Hippocampal formation (tissue), 2 donors: ENCODE measurements around the gene GRB10.
"Not testable (repeated sequence)": the region's sequence is repeated elsewhere in the genome, so short reads cannot be mapped to it uniquely, and the experiment has no call there.

Experiments used
- DNase-seq, 2 donors: peaks; one replicate each; lab custom pipeline; 2025; lab: John Stamatoyannopoulos, UW

GRB10 gene

GRCh38 chr7:50745336-50745735 is 37.4 kb downstream of the GRB10 start:
- DNase-seq = no peak

DNA sequence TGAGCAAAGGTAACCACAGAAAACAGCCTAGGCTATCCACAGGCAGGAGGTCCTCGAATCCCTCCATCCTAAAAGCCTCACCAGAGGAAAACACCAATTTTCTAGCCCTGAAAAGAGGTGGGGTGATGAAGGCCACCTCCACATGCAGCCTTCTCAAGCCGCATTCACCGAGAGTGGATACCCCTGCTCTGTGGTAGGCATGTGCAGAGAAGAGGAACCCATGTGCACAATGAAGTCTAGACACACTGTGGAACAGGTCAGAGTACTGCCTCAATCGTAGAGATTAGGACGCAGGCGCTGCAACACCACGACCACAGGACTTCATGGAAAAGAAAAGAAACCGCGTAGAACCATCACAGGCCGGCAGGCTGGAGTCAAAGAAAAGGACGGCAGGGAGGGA is 38.8 kb downstream of the GRB10 start:
- DNase-seq = no peak

DNA sequence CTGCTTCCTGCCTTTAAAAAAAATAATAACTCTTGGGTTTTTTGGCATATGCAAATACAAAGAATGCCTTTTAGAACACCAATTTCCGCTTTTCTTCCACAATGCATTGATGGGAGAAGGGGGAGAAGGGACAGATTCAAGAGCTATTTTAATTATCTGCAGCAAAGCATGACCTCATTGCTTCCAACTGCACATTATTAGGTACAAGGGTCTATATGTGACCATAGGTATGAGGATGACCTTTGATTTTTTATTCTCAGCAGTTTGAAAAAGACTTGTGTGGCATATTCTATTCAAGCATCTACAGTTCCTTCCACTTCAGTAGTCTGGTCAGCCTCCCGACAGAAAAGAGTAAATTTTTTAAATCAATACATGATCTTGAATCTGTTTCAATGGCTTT is 39.7 kb downstream of the GRB10 start:
- no peak for DNase-seq

- DNase-seq = no peak
Measured at GRCh38 chr7:50742401-50742800, 40.3 kb downstream of the GRB10 start.

DNA sequence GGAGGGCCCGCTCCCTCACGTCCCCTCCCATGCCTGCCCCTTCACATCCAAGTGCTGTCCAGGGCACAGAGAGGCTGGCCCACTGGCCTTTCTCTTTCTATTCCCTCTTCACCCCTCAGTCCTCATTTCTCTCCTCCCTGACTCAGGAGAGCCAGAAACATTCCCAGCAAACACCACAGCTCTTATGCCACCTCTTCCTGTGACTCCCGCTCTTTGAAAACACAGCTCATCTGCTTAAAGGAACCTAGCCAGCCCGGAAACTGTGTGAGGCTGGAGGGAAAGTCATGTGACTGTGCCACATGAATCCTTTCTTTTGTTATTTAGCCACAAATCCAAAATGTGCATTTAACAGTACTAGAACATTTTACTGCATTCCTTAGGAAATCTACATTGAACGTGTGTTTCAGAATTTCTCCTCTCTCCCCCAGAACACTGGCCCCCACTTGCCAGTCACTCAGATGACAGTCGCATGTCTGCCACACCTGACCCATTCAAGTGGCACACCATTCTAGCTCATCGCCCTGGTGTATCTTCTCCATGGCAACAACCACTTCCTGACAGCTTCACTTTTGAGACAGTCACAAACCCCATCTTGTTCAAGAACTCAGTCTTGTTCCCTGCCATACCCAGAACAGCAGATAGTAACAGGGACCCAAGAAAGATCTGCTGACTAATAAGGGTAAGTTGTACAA is 42.8 kb downstream of the GRB10 start:
- no peak for DNase-seq

DNA sequence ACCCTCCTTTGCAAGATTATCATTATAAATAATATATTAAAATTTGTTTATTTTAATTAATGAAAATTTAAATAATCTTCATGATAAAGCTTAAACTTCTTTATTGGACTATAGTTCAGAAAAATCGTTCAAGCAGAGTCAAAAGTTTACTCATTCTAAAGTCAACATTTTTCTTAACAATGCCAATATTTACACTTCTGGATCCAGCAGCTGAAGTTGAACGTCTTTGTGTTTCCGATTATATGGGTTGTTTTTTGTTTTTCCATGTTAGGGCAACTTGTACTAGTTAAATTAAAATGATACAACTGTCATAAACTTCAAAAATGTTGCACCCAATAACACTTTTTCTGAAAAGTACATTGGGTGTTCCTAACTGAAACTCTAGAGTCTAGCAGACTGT is 43.8 kb downstream of the GRB10 start:
- DNase-seq = no peak

DNA sequence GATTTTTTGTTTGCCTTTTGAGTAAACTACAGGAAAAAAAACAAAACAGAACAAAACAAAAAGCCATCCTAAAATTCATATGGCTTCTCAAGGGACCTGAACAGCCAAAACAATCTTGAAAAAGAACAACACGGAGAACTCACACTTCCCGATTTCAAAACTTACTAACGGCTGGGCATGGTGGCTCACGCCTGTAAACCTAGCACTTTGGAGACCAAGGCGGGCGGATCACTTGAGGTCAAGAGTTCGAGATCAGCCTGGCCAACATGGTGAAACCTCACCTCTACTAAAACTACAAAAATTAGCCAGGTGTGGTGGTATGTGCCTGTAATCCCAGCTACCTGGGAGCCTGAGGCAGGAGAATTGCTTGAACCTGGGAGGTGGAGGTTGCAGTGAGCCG is 46.9 kb downstream of the GRB10 start:
- not testable (repeated sequence) for DNase-seq

DNA sequence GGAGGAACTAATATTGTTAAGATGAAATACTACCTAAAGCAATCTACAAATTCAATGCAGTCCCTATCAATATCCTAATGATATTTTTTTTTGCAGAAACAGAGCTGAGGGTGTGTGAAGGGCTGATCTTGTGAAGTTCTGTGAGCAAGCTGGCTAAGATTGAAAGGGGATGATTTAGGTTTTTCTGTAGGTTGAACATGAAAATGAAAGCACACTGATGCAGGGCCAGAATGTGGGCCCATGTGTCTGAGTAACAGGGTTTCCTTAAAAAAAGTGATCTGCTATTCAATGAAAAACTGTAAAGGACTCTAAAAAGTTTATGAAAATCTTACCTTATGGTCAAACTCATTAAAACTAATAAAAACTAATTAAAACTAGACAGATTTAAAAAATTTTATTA is 47.4 kb downstream of the GRB10 start:
- no peak for DNase-seq

GRCh38 chr7:50734246-50734645 is 48.5 kb downstream of the GRB10 start:
- DNase-seq = no peak

GRCh38 chr7:50733552-50733951 is 49.1 kb downstream of the GRB10 start:
- DNase-seq = no peak

- DNase-seq = no peak
Measured at GRCh38 chr7:50731703-50732582, 50.8 kb downstream of the GRB10 start.

DNA sequence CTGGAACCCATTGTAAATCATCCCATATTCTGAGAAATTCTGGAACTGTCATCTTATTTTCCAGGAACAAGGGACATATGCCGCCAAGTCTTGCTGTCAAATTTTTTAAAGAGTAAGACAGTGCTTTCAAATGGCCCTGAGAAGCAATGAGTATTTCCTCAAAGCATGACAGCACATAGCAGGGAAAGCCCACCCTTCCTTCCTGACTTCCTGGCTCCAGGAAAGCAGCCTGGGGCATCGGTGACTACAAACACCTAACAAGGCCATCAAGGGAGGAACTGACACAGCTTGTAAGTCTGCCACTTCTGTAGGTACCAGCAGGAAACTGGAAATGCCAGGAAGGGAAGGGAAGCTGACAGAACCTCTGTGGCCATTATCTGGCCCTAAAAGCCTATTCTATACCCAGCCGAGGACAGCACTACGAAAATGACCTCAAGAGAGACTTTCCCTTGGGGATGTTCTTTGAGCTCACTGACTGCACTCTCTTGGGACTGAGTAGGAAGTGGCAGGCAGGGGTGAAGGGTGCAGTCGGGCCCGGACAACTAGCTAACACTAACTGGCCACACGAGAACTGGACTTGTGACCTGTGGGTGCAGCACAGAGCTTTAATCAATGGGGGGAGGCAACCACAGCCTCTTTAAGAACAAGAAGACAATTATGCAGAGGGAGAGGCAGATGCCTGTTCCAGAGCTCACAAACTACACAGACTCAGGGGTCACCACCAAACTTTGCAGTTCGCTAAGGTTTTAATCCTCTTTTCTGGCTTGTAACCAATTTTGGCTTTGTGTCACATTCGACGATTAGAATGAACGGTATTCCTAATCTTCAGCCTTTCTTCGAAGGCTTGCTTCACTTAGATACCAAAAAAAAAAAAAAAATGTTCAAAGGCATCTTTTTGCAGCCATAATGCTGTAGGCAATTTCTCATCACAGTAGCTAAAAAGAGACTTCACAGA is 52.0 kb downstream of the GRB10 start:
- no peak for DNase-seq

- no peak for DNase-seq
Measured at GRCh38 chr7:50729962-50730361, 52.7 kb downstream of the GRB10 start.

DNA sequence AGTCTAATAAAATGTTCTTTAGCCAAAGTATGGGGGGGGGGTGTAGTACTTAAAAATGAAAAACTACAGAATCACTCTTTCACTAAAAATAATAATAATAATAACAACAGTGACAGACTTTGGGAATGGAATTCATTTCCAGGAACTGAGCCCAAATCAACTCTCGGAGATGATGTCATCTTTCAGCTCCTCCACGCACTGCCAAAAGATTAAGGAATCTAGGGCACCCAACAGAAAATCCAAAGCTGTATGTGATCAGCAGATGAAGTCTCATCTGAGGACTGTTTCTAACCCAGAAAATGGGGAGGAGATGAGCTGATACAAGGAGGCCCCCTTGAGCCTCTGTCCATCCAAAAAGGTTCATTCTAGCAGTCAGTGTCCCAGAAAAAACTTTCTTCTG is 54.5 kb downstream of the GRB10 start:
- no peak for DNase-seq

DNA sequence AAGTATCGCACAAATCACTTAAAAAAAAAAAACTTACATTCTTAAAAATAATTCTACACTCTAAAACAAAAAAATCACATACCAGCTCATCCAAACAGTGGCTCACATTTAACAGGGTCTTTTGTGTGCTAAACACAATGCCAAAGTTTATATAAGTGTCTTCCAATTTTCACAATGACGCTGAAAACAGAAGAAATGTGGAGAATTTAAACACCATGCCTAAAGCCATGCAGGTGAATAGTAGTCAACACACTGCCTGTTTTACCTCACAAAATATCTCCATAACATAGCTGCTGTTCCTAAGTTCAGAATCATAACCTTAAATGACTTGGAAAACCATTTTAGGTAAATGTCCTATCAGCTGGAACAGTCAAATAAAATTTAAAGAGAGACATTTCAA is 55.0 kb downstream of the GRB10 start:
- no peak for DNase-seq

GRCh38 chr7:50727072-50727471 is 55.6 kb downstream of the GRB10 start:
- DNase-seq = no peak

DNA sequence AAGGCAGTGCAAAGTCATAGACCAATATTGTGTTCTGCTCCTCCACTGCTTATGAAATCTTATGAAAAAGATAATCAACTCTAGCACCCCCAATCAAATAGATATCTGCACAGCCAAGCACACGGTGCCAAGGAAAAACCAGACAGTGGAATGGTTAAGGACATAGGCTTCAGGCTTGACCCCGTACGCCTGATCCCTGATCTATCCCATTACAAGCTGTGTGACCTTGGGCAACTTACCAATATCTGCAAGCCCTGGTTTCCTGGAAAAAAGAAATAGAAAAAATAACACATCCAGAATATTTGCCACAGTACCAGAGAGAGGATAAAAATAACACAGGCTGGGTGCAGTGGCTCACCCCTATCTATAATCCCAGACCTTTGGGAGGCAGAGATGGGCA is 56.9 kb downstream of the GRB10 start:
- DNase-seq = no peak

DNA sequence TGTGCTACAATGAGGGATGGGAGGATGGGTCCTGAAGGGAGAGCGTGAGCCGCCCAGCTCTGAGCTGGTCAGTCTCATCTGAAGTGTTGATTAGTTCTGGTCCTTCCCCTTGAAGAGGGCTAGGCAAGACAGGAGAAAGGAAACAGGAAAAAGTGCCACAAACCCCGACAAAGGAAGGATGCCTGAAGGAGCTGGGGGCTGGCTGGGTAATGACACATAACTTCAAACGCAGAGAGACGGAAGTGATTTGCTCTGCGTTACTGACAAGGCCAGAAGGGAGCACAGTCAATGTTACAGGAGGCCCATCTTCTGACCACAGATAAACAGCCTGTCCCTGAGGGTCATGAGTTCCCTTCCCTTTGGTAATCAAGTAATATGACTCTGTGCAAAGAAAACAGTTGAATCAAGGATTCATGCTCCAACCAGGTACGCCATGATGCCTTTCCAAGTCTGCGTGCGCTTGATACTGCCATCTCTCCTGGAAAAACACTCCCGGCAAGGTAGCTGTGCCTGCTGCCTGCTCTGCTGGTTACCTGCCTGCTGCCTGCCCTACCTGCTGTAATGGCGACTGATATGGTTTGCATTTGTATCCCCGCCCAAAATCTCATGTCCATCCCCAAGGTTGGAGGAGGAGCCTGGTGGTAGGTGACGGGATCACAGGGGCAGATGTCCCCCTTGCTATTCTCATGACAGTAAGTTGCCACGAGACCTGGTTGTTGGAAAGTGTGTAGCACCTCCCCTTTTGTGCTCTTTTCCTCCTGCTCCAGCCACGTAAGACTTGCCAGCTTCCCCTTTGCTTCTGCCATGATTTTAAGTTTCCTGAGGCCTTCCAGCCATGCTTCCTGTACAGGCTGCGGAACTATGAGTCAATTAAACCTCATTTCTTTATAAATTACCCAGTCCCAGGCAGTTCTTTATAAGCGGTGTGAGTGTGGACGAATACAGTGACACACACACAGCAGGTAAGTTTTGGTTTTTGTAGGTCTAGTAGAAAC is 57.9 kb downstream of the GRB10 start:
- no peak for DNase-seq

- DNase-seq = no peak
Measured at GRCh38 chr7:50723888-50724287, 58.8 kb downstream of the GRB10 start.

DNA sequence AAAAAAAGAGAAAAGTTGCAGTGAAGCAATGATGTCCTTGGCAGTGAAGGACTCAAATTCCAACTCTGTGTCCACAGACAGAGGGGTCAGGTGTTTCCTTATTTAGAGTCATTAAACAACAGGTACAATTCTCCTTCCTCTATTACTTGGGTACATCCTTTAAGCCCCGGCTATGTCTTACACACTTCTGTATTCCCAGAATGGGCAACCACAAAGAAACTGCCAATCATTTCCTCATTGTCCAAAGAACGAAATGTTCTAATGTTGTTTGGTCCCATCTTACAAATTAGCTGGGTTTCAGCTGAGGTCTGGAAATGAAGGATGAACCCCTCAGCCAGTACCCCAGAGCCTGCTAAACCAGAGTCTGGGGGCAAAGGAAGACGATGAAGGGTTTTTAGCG is 59.5 kb downstream of the GRB10 start:
- DNase-seq = no peak

DNA sequence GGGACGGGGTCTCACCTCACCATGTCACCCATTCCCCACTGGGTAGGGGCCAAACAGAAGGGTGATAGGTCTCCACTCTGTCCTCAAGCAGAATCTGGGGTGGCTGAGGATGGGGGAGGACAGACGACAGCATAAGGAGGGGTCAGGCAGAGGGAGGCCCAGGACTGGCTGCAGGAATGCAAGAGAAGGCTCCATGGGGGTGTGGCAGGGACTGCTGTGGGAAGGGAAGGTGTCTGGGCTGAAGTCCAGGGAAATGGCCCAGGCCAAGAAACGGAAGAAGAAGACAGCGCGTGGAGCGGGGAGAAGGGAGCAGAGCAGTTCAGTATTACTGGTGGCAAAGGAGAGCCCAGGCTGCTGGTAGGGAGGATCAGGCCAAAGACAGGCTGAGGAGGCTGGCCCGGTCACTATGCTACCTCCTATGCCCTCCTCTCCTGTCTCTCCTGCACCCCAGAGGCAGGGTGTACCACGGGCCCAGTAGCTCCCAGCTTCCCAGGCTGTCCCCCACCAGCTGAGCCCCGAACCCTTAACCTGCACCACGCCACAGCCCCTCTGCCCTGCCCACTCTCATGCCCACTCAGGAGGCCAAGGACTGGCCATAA is 60.9 kb downstream of the GRB10 start:
- DNase-seq = no peak
